ENCODE measurements around the gene LAMC2.

Gene LAMC2

DNA sequence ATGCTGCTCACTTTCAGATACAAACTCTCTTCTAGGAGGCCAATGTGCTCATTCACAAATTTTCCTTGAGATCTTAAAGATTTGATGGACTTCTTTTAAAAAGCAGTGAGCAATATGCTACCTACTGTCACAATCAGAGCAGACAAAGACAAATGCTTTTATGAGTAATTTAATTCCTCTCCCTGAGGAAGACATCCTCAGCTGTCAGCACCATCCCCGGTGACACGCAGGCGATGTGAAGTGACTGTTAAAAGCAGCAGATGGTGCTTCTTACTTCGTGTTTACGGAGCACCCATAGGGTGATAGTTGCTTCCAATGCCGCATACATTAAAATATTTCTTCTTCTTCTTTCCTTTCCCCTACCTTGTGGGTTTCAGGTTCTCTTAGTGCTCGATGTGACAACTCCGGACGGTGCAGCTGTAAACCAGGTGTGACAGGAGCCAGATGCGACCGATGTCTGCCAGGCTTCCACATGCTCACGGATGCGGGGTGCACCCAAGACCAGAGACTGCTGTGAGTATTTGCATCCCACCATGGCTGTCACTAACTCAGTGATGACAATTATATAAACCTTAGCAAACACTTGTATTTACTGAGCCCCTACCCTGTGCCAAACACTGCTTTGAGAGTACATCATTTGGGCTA lies 29.1 kb downstream of the LAMC2 start:
- no peak for DNase-seq

DNA sequence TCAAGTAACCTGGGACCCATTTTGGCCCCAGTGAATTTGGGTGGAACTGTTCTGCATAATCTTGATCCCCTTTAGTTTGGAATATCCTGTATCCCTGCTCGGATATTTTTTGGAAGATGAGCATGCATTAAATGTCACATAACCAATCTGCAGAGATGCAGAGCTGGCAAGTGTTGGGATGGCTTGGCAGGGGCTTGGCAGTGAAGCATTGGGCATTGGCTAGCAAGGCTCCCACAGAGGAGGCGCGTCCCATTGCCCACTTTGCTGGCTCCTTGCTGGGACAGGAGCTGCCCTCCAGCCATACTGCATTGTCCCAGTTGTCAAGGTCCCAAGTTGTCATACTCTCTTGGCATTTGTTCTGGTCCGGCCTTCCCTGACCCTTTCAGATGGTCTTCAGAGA lies 29.9 kb downstream of the LAMC2 start:
- no peak for DNase-seq

DNA sequence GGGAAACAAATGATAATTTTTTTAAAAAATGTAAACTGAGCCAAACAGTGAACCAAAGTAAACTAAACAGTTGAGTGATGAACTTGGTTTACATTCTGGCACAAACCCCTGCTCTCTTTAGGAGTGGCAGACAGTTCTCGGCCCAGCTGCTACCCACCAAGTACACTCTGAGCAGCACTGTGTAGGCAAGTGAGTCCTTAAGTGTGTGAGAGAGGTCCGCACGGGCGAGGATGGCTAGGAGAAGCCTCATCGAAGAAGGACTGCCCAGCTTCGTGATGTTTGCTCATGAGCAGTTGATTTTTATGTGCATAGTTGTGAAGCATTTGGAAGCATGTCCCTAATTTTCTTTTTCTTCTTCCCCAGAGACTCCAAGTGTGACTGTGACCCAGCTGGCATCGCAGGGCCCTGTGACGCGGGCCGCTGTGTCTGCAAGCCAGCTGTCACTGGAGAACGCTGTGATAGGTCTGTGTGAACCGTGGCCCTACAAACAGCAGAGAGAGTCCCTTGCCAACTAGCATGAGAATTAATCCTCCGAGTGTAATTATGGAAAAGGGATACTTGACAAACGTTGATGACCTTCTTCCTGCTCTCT lies 32.1 kb downstream of the LAMC2 start:
- no peak for DNase-seq

DNA sequence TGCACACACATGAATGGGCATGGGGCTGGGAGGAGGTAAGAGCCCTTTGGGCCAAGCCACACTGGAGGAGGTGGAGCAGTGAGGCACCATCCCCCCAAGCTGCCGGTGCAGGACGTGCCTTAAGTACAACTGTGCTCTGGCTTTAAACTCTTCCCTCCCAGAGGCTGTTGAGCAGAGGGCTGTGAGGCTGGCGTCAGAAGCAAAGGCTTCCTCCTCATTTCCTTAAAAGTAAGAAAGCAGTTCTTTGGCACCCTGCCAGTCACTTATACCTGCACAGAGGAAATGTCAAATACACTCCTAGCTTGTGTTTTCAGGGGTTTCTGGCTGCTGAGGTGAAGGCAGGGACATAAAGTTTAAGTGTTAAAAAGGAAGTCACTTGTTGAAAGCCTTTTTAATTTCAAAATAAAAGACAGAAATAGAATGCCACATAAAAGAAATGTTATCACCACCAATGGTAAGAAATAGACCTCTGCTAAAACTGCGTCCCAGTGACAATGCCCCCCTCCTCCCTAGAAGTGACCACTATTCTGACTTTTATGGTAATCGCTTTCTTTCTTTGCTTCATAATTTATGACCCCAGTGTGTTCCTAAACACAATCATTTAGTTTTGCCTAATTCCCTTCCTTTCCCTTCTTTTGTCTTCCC lies 33.0 kb downstream of the LAMC2 start:
- no peak for DNase-seq

DNA sequence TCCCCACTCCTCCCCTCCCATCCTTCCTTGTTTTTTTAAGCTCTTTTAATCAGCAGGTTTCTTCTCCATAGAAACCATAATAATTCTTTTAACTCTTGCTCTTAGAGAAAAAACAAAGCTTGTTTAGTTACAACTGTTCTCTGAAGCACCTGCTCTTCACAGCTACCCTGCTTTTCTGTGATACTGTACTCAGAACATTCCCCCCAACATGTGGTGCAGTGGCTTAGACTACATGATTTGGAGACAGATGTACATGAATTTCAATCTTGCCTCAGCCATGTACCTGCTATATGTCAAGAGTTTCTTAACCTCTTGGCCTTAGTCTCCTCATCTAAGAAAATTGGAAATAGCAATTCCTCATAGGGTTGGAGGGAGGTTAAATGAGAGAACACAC lies 33.5 kb downstream of the LAMC2 start:
- no peak for DNase-seq

DNA sequence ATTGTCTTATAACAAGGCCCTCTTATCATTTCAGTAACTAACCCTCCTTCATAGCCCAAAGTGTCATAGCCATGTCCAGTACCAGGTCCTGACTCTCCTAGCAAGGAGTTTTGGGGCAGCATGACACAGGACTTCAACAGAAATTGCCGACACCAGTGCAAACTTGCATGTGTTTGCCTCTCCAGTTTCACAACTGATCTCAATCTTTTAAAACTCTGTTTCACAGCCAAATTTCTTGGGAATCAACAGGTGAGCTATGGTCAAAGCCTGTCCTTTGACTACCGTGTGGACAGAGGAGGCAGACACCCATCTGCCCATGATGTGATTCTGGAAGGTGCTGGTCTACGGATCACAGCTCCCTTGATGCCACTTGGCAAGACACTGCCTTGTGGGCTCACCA lies 36.8 kb downstream of the LAMC2 start:
- no peak for DNase-seq

DNA sequence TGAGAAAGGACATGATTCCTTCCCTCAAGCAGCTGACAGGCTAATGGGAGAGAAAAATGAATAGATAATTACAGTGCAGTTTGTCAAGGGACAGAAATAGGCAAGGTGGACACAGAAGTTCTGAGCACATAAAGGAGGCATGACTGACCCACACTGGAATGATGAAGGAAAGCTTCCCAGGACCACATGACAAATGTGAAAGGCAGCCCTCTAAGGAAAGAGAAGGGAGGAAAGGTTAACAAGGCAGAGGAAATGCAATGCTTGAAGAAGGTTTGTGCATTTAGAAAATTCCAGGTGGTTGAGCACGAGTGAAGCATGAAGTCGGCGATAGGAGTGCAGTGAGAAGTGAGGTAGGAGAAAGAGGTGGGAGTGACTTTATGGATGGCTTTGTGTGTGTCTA lies 37.4 kb downstream of the LAMC2 start:
- DNase-seq = no peak

DNA sequence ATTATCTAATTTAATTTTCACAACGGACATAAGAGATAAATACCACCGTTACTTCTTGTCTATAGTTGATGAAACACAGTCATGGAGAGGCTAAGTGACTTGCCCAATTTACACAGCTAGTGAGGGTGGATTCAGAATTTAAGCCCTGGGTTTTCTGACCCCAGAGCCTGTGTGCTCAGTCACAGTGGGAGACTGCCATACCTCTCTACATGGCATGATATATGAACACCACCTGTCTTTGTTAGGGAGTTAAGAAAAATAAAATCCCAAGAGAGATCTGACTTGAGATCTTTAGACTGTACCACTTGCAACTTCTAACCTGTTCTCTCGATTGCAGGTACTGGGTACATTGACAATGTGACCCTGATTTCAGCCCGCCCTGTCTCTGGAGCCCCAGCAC lies 40.3 kb downstream of the LAMC2 start:
- no peak for DNase-seq

- no peak for DNase-seq
Observed at GRCh38 chr1:183226963-183227362, 40.9 kb downstream of the LAMC2 start.

GRCh38 chr1:183227422-183228346 lies 41.6 kb downstream of the LAMC2 start:
- peak; percentile 6 for DNase-seq

DNA sequence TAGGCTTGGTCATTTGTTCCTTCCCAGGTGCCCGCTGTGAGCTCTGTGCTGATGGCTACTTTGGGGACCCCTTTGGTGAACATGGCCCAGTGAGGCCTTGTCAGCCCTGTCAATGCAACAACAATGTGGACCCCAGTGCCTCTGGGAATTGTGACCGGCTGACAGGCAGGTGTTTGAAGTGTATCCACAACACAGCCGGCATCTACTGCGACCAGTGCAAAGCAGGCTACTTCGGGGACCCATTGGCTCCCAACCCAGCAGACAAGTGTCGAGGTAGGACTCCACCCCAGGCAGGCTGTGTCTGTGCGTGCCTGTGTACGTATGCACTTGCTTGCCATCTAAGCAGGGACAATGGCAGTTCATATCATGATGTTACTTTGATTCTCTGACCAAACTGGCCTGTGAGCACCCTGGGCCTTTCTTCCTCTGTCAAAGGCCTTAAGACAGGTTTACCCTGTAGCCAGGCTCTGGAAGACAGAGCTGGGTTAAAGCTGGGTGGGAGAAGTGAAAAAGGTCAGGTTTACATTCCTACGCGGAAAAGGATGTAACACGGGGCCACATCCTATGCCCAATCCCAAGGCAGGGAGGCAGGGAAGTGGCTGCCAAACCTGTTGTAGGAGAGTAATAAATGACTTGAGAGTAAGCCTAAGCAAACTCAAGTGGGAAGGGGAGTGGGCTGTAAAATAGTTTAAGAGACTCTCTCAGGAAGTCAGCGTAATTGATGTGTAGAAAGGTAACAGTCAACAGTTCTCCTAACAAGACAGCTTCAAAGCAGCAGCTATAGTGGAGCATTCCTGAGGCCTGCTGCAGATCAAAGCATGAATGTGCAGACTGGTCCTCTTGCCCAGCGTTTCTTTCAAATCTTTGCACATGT lies 42.5 kb downstream of the LAMC2 start:
- DNase-seq = no peak

DNA sequence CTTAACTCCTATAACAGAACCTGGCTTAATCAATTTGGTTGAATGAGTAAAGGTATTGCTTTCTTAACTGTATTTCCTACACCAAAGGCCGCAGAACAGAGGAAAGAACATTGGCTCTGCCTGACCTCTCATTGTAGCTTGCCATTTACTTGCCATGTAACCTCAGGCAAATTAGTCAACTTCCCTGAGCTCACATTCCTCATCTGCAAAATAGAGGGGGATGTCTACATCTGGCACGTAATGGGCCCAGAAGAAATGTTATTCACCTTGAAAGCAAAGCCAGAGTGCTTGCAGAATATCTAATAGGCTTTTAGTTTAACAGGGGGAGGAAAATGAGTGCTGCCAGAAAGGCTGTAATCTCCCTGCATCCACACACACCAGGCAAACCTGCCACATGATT lies 44.3 kb downstream of the LAMC2 start:
- no peak for DNase-seq

DNA sequence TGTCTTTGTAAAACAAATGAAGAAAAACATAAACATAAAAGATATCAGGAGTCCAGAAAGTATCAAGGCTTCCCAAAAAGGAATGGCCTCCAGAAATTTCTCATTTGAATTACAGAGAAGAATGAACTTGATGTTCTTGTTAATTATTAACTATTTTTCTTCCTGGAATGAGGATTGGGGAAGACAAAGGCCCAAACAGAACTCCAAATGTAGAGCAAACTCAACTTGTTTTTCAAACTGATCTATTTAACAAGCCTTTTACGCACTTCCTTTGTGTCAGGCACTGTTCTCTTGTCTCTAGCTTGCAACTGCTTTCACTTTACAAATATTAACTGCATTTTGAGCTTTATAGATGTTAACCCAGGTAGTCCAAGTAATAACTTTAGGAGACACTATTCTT lies 45.5 kb downstream of the LAMC2 start:
- DNase-seq = no peak

DNA sequence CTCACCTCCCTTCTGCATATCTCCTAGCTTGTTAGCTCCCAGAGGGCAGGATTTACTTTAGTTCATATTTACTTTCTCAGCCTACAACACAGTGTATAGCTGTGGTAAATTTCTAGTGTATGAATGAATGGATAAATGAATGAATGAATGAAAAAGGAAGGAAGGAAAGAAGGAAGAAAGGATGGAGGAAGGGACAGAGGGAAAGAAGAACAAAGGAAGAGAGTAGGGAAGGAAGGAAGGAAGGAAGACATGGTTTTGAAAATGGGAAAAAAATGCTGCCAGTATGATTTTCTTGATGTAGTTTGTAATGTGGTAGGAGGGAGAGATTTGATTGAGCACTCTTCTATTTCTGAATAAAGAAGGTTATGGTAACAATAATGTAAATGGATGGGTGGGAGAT lies 47.0 kb downstream of the LAMC2 start:
- DNase-seq = no peak

DNA sequence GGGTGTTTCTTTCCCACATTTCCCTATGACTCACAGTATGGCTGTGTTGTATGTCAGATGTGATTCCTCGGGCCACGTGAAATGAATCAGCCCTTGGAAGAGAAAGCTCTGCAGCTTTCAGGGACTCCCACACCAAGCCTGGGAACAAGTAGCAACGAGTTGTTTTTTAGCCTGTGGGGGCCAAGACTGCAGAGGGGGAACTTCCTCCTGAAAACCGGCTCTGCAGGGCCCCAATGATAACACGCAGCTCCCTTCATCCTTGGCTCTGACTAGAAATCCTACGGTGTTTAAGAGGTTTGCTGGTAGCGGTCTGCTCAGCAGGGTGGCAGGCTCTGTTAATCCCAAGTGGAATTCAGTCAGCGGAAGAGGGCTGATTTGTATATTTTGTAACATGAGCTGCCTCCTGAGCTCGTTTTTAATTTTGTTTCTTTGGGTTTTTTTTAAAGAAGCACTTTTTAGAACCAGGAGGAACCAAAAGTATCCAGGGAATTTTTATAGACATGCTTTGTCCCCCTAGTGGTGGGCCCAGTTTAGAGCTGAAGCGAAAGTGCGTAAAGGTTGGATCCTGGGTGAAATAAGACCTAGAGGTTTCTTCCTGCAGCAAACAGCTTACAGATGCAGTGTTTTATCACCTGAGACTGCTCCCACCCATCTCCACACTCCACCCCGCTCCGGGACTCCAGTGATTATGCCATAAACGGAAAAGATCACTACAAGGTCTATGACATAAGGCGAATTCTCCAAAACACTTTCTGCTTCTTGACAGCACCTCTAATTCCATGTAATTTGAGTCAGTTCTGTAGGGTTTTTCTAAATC lies 48.8 kb downstream of the LAMC2 start:
- DNase-seq = peak; percentile 26

GRCh38 chr1:183235503-183235902 lies 49.4 kb downstream of the LAMC2 start:
- DNase-seq = no peak

DNA sequence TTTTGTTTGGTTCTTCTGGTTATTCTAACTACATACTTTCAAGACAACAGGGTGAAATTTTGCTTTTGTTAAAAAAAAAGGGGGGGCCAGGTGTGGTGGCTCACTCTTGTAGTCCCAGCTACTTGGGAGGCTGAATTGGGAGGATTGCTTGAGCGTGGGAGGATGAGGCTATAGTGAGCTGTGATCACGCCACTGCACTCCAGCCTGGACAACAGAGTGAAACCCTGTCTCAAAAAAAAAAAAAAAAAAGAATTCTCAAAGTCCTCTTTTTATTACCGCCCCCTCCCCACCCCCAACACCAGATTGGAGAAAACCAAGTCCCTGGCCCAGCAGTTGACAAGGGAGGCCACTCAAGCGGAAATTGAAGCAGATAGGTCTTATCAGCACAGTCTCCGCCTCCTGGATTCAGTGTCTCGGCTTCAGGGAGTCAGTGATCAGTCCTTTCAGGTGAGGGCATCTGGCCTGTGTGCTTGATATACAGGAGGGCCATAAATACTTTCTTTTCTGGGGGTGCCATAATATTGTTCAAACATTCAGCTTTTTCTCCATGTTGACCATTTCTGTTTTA lies 50.2 kb downstream of the LAMC2 start:
- DNase-seq = no peak

- DNase-seq = no peak
Observed at GRCh38 chr1:183237046-183237445, 51.0 kb downstream of the LAMC2 start.

DNA sequence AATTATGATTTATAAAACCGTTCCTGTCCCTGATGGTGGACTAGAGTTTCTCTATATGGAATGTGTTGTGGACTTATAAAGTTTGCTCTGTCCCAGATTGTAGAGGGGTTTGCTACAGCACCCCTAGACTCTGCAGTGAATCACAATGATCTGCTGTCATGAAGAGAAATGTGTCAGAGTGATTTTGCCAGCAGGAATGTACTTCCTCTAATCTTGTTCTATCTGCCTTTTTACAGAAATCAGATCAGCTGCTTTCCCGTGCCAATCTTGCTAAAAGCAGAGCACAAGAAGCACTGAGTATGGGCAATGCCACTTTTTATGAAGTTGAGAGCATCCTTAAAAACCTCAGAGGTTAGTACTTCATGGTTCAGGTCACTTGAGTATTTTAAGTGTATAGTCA lies 52.0 kb downstream of the LAMC2 start:
- no peak for DNase-seq

GRCh38 chr1:183239220-183239742 lies 53.2 kb downstream of the LAMC2 start:
- DNase-seq = no peak

Data from midbrain (tissue), 1 donor.